ENCODE results near the gene PLEKHA6. TPM values are rescaled to one million over a fixed set of nuclear protein-coding genes. Genes with fewer than 3 reads are reported as not detected.

The PLEKHA6 gene
- total and polyA plus RNA-seq, 2 donors (not counting 1 experiment from before 2014, with no cell fraction given), result 0.31 to 0.47 TPM

DNA sequence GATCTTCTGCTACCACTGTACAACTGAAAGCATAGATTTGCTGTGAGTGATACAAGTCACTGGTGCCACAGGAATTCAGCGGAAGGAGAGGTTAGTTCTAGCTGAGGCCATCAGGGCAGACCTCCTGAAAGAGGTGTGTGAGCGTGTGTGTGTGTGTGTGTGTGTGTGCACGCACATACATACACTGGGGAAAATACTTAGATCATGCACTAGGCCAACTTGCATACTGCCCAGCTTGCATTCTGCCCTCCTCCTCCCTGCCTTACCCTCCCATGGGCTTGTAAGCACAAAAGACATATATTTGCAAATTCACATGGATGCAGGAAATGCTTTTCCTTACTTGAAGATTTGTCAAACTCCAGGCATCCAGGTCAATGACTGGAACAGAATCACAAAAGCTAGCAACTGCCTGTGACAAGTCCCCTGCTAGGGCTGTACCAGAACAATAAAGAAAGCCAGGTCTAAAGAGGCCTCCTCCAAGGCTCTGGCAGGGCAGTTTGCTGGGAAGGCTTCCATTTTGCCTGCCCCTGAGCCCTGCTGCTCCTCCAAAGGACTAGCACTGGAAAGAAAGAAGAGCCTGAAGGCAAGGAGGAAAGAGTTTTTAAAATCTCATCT is 23.2 kb downstream of the PLEKHA6 start:
- no peak for ATAC-seq (ENCODE audit: low read depth)
- CTCF ChIA-PET, result no interaction called here
- no peaks in the 10 kb centered on the region for H3K9me3 Mint-ChIP-seq (ENCODE audit: insufficient read depth)

GRCh38 chr1:204335533-204335932 is 24.2 kb downstream of the PLEKHA6 start:
- Histone ChIP-seq H3K79me2 (ENCODE audit: control insufficient read depth, insufficient read depth, low read length) (no peaks in the 10 kb centered on the region), H3K9ac (ENCODE audit: low read length) (no peak overlapping the region), H3K9me3 (ENCODE audit: control extremely low read depth in 1 of 3, control insufficient read depth in 2 of 3, insufficient read depth in 1 of 3, low read length in 2 of 3) (no peaks in the 10 kb centered on the region), H3K4me1 (ENCODE audit: control insufficient read depth in 2 of 2, insufficient read depth in 2 of 2, low read length in 2 of 2) (no peaks in the 10 kb centered on the region), H4K20me1 (ENCODE audit: control insufficient read depth, insufficient read depth, low read length, poor library complexity, severe bottlenecking) (no peaks in the 10 kb centered on the region), H3K4me3 (ENCODE audit: control extremely low read depth in 1 of 5, extremely low read depth in 1 of 5, insufficient read depth in 1 of 5, low read depth in 2 of 5, low read length in 4 of 5) (no peak overlapping the region), H3K36me3 (replicated peaks in 1 of 2; ENCODE audit: control extremely low read depth in 1 of 2, control insufficient read depth in 1 of 2, extremely low read depth in 1 of 2, insufficient read depth in 2 of 2, low read length in 1 of 2) (no peaks in the 10 kb centered on the region), H2AFZ (ENCODE audit: insufficient read depth, low read depth, low read length, poor library complexity, severe bottlenecking) (no peak overlapping the region), H3K27ac (ENCODE audit: low read length in 2 of 2) (no peak overlapping the region), H3K27me3 (replicated peaks in 1 of 4; ENCODE audit: control extremely low read depth in 1 of 4, control insufficient read depth in 3 of 4, insufficient read depth in 4 of 4, low read length in 3 of 4) (peaks cover 0 to 13% (median 1%) of the 10 kb centered on the region in 4 experiments), H3K4me2 (replicated peaks; ENCODE audit: low read depth, low read length, poor library complexity, severe bottlenecking) (no peak overlapping the region)
- Mint-ChIP-seq H3K4me1 (no peaks in the 10 kb centered on the region), H3K9me3 (ENCODE audit: insufficient read depth) (no peaks in the 10 kb centered on the region), H3K27me3 (peaks cover 18% of the 10 kb centered on the region), H3K4me3 (no peak overlapping the region), H3K27ac (no peak overlapping the region)
- DNase-seq (no peak), ATAC-seq (ENCODE audit: low read depth) (no peak)
- POLR2A ChIA-PET, result no interaction called here
- intact Hi-C loops (cut with micrococcal nuclease), result no loop called here
- CTCF ChIA-PET, result no interaction called here
- no CpG with 5 or more reads among the region's 1 CpG for WGBS (ENCODE audit: insufficient coverage)
- TF ChIP-seq CTCF (IDR thresholded peaks at IDR 0.05) (no peak), EZH2 (IDR thresholded peaks at IDR 0.05; ENCODE audit: borderline replicate concordance, insufficient read depth, low read depth, low read length, poor library complexity, severe bottlenecking) (no peak)

More for the DNA sequence above, 23.2 kb downstream of the PLEKHA6 start:
- POLR2A ChIA-PET, result no interaction called here
- Histone ChIP-seq H2AFZ (ENCODE audit: insufficient read depth, low read depth, low read length, poor library complexity, severe bottlenecking) (no peak overlapping the region), H4K20me1 (ENCODE audit: control insufficient read depth, insufficient read depth, low read length, poor library complexity, severe bottlenecking) (no peaks in the 10 kb centered on the region), H3K27me3 (replicated peaks in 1 of 4; ENCODE audit: control extremely low read depth in 1 of 4, control insufficient read depth in 3 of 4, insufficient read depth in 4 of 4, low read length in 3 of 4) (peaks cover 0 to 13% (median 1%) of the 10 kb centered on the region in 4 experiments), H3K9ac (ENCODE audit: low read length) (no peak overlapping the region), H3K36me3 (replicated peaks in 1 of 2; ENCODE audit: control extremely low read depth in 1 of 2, control insufficient read depth in 1 of 2, extremely low read depth in 1 of 2, insufficient read depth in 2 of 2, low read length in 1 of 2) (no peaks in the 10 kb centered on the region), H3K4me3 (ENCODE audit: control extremely low read depth in 1 of 5, extremely low read depth in 1 of 5, insufficient read depth in 1 of 5, low read depth in 2 of 5, low read length in 4 of 5) (no peak overlapping the region), H3K9me3 (ENCODE audit: control extremely low read depth in 1 of 3, control insufficient read depth in 2 of 3, insufficient read depth in 1 of 3, low read length in 2 of 3) (no peaks in the 10 kb centered on the region), H3K4me1 (ENCODE audit: control insufficient read depth in 2 of 2, insufficient read depth in 2 of 2, low read length in 2 of 2) (no peaks in the 10 kb centered on the region), H3K79me2 (ENCODE audit: control insufficient read depth, insufficient read depth, low read length) (no peaks in the 10 kb centered on the region), H3K4me2 (replicated peaks; ENCODE audit: low read depth, low read length, poor library complexity, severe bottlenecking) (no peak overlapping the region), H3K27ac (ENCODE audit: low read length in 2 of 2) (no peak overlapping the region)
- Mint-ChIP-seq H3K27ac (no peak overlapping the region), H3K4me3 (no peak overlapping the region), H3K27me3 (peaks cover 15% of the 10 kb centered on the region), H3K4me1 (no peaks in the 10 kb centered on the region)
- intact Hi-C loops (cut with micrococcal nuclease), result no loop called here
- no peak for TF ChIP-seq CTCF (IDR thresholded peaks at IDR 0.05)
- TF ChIP-seq EZH2 (IDR thresholded peaks at IDR 0.05; ENCODE audit: borderline replicate concordance, insufficient read depth, low read depth, low read length, poor library complexity, severe bottlenecking), result no peak
- WGBS (ENCODE audit: insufficient coverage), result 100% methylated on average over 1 of the region's 3 CpGs
- no peak for DNase-seq
